NK-92 (cell line): ENCODE data around the gene CAV3.

ENCODE experiments used
- DNase-seq: peaks from one replicate; lab custom pipeline; 2025; ENCODE audit not compliant: unreplicated experiment; lab: John Stamatoyannopoulos, UW

CAV3 gene

GRCh38 chr3:8760506-8760905 lies 26.9 kb downstream of the CAV3 start:
- DNase-seq, result no peak

GRCh38 chr3:8761866-8762265 lies 28.3 kb downstream of the CAV3 start:
- no peak for DNase-seq

- DNase-seq, result no peak
These were observed 29.2 kb downstream of the CAV3 start for GRCh38 chr3:8762607-8763377.

GRCh38 chr3:8764528-8764927 lies 30.9 kb downstream of the CAV3 start:
- DNase-seq, result no peak

- DNase-seq, result no peak
These were observed 31.9 kb downstream of the CAV3 start for GRCh38 chr3:8765528-8765927.

GRCh38 chr3:8766148-8766547 lies 32.5 kb downstream of the CAV3 start:
- DNase-seq, result no peak

GRCh38 chr3:8767256-8767666 lies 33.7 kb downstream of the CAV3 start:
- DNase-seq, result no peak

GRCh38 chr3:8767667-8768363 lies 34.2 kb downstream of the CAV3 start:
- DNase-seq, result no peak

GRCh38 chr3:8768364-8769087 lies 34.9 kb downstream of the CAV3 start:
- no peak for DNase-seq

- DNase-seq, result no peak
These were observed 35.7 kb downstream of the CAV3 start, which contains the start of gene OXTR for GRCh38 chr3:8769088-8769822. Gene OXTR, minus strand, starts transcription at chr3:8769613. Its CDS starts 1,426 bp downstream, at chr3:8768187.

- no peak for DNase-seq
These were observed 40.4 kb downstream of the CAV3 start for GRCh38 chr3:8773941-8774542.

- DNase-seq, result no peak
These were observed 41.6 kb downstream of the CAV3 start for GRCh38 chr3:8775181-8775580.

GRCh38 chr3:8775602-8776001 lies 42.0 kb downstream of the CAV3 start:
- DNase-seq, result no peak

- DNase-seq, result no peak
These were observed 42.8 kb downstream of the CAV3 start for GRCh38 chr3:8776406-8776805.

GRCh38 chr3:8777201-8777977 lies 43.8 kb downstream of the CAV3 start:
- DNase-seq, result no peak

GRCh38 chr3:8777978-8778267 lies 44.3 kb downstream of the CAV3 start:
- DNase-seq, result no peak

- no peak for DNase-seq
These were observed 44.9 kb downstream of the CAV3 start for GRCh38 chr3:8778475-8778874.

- no peak for DNase-seq
These were observed 46.7 kb downstream of the CAV3 start for GRCh38 chr3:8780279-8780678.

GRCh38 chr3:8784676-8785435 lies 51.3 kb downstream of the CAV3 start:
- no peak for DNase-seq
